Globus pallidus (tissue), 1 donor: ENCODE measurements around the gene DOCK3.
"Not testable (repeated sequence)": the region's sequence is repeated elsewhere in the genome, so short reads cannot be mapped to it uniquely, and the experiment has no call there.

Experiments used
- DNase-seq: peaks from one replicate; pipeline ENCODE4 v3.0.0-alpha.2; 2015; ENCODE audit warnings: low spot score

The DOCK3 gene

GRCh38 chr3:50983887-50984286, 309.2 kb downstream of the DOCK3 start:
- DNase-seq: no peak

- DNase-seq: no peak
Observed at GRCh38 chr3:50985893-50986292, 311.2 kb downstream of the DOCK3 start.

GRCh38 chr3:50986726-50987125, 312.0 kb downstream of the DOCK3 start:
- DNase-seq: no peak

GRCh38 chr3:50994537-50994936, 319.8 kb downstream of the DOCK3 start:
- no peak for DNase-seq

GRCh38 chr3:50995085-50995824, 320.5 kb downstream of the DOCK3 start:
- DNase-seq: no peak

GRCh38 chr3:51002495-51002894, 327.8 kb downstream of the DOCK3 start:
- no peak for DNase-seq

GRCh38 chr3:51004235-51004634, 329.5 kb downstream of the DOCK3 start:
- no peak for DNase-seq

- no peak for DNase-seq
Observed at GRCh38 chr3:51024121-51024520, 349.4 kb downstream of the DOCK3 start.

- DNase-seq: no peak
Observed at GRCh38 chr3:51024765-51025632, 350.3 kb downstream of the DOCK3 start.

- no peak for DNase-seq
Observed at GRCh38 chr3:51031666-51032065, 356.9 kb downstream of the DOCK3 start.

GRCh38 chr3:51035630-51036029, 360.9 kb downstream of the DOCK3 start:
- DNase-seq: no peak

GRCh38 chr3:51044982-51045381, 370.3 kb downstream of the DOCK3 start:
- DNase-seq: no peak

- DNase-seq: no peak
Observed at GRCh38 chr3:51052562-51052961, 377.8 kb downstream of the DOCK3 start.

- no peak for DNase-seq
Observed at GRCh38 chr3:51057121-51057520, 382.4 kb downstream of the DOCK3 start.

GRCh38 chr3:51063053-51063452, 388.3 kb downstream of the DOCK3 start:
- DNase-seq: no peak

- DNase-seq: no peak
Observed at GRCh38 chr3:51075221-51075775, 400.6 kb downstream of the DOCK3 start.

GRCh38 chr3:51082363-51082762, 407.6 kb downstream of the DOCK3 start:
- no peak for DNase-seq

GRCh38 chr3:51083490-51083889, 408.8 kb downstream of the DOCK3 start:
- DNase-seq: no peak

- not testable (repeated sequence) for DNase-seq
Observed at GRCh38 chr3:51092141-51092540, 417.4 kb downstream of the DOCK3 start.

- not testable (repeated sequence) for DNase-seq
Observed at GRCh38 chr3:51094838-51095237, 420.1 kb downstream of the DOCK3 start.

GRCh38 chr3:51099794-51100535, 425.2 kb downstream of the DOCK3 start:
- no peak for DNase-seq

GRCh38 chr3:51100536-51100851, 425.8 kb downstream of the DOCK3 start:
- no peak for DNase-seq
